ENCODE measurements around the gene HTT.

Gene HTT

GRCh38 chr4:3226944-3227343 is 152.5 kb downstream of the HTT start:
- H3K36me3 Mint-ChIP-seq = peaks cover 84% of the 10 kb centered on the region
- DNase-seq (ENCODE audit: low spot score in 2 of 2) (no peak), ATAC-seq (no peak)
- peaks cover 11% of the 10 kb centered on the region for H3K4me1 Mint-ChIP-seq
- H3K4me3 Mint-ChIP-seq = no peak overlapping the region
- H3K9me3 Mint-ChIP-seq = no peaks in the 10 kb centered on the region
- peak overlapping the region; percentile 67 for H3K27ac Mint-ChIP-seq

DNA sequence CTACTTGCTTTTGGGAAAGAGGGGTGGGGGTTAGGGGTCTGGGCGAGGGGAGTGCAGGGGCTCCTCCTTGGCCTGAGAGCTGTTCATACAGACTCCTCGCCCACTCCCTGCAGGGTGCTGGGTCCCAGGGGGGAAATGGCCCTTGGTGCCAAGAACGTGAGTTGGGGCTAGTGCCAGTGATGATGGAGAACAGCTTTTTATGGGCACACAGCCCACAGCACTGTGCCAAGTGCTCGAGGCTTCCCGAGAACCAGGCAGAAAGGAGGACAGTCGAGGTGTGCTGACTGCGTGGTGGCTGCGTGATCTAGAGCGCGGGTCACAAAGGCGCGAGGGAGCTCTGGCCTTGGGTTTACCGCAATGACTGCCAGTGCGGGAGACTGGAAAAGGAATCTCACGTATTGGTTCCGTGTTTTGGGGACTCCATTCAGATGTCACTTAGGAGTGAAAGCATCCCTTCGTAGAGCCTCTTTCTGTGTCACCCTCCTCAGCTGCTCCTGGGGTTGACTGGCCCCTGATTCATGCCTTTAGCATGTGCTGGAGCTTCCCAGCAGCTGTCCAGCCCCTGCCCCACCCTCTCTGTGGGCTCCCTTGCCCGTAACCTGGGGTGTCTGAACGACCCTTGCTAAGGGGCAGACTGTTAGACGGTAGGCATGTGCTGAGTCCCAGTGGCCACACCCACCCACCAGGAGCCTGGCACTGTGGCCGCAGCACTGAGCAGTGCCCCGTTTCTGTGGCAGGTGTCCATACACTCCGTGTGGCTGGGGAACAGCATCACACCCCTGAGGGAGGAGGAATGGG is 153.6 kb downstream of the HTT start:
- Mint-ChIP-seq H3K27ac (no peak overlapping the region), H3K9me3 (no peaks in the 10 kb centered on the region), H3K36me3 (peaks cover 85% of the 10 kb centered on the region), H3K4me1 (peaks cover 11% of the 10 kb centered on the region), H3K4me3 (no peak overlapping the region)
- no peak for DNase-seq (ENCODE audit: low spot score in 2 of 2)
- no peak for ATAC-seq

DNA sequence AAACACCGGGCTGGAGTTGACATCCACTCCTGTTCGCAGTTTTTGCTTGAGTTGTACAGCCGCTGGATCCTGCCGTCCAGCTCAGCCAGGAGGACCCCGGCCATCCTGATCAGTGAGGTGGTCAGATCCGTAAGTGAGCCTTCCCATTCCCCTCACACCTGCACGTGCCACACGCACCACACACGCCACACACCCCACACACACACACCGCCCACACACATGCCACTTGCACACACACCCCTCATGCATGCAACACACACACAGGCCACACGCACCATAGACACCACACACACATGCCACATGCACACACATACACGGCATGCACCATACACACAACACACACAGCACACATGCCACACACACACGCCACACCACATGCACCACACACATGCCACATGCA is 154.4 kb downstream of the HTT start:
- H3K36me3 Mint-ChIP-seq = peaks cover 83% of the 10 kb centered on the region
- H3K4me1 Mint-ChIP-seq = peaks cover 11% of the 10 kb centered on the region
- no peak overlapping the region for H3K4me3 Mint-ChIP-seq
- no peak for DNase-seq (ENCODE audit: low spot score in 2 of 2)
- no peak for ATAC-seq
- H3K27ac Mint-ChIP-seq = no peak overlapping the region
- no peaks in the 10 kb centered on the region for H3K9me3 Mint-ChIP-seq

GRCh38 chr4:3229328-3229727 is 154.8 kb downstream of the HTT start:
- no peak for ATAC-seq
- peaks cover 12% of the 10 kb centered on the region for H3K4me1 Mint-ChIP-seq
- no peak overlapping the region for H3K27ac Mint-ChIP-seq
- no peak for DNase-seq (ENCODE audit: low spot score in 2 of 2)
- H3K9me3 Mint-ChIP-seq = no peaks in the 10 kb centered on the region
- H3K4me3 Mint-ChIP-seq = no peak overlapping the region
- H3K36me3 Mint-ChIP-seq = peaks cover 83% of the 10 kb centered on the region

GRCh38 chr4:3229964-3230363 is 155.5 kb downstream of the HTT start:
- DNase-seq (ENCODE audit: low spot score in 2 of 2) (no peak), ATAC-seq (no peak)
- Mint-ChIP-seq H3K27ac (no peak overlapping the region), H3K36me3 (peaks cover 82% of the 10 kb centered on the region), H3K4me3 (no peak overlapping the region), H3K4me1 (peaks cover 17% of the 10 kb centered on the region), H3K9me3 (no peaks in the 10 kb centered on the region)

DNA sequence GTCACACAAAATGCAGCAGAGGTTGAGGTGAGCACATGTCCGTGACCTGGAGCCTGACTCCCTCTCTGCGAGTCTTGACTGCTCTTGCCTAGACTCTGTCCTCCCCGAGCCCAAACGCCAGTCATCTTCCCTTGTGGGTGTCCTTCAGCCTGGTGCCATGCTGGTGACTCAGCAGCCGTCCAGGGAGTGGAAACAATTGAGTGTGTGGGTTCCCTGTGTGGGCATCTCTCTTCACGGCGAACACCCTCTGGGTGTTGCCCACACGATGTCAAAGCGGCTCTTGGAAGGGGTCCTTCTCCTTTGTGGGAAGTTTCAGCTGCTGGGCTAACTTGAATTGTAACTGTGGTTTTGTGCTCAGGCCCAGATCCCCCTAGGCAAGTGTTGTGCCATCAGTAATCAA is 157.0 kb downstream of the HTT start:
- ATAC-seq (peak; percentile 22), DNase-seq (ENCODE audit: low spot score in 2 of 2) (no peak)
- H3K4me1 Mint-ChIP-seq = peaks cover 17% of the 10 kb centered on the region
- no peak overlapping the region for H3K4me3 Mint-ChIP-seq
- no peaks in the 10 kb centered on the region for H3K9me3 Mint-ChIP-seq
- H3K36me3 Mint-ChIP-seq = peaks cover 74% of the 10 kb centered on the region
- H3K27ac Mint-ChIP-seq = peak overlapping the region; percentile 29

DNA sequence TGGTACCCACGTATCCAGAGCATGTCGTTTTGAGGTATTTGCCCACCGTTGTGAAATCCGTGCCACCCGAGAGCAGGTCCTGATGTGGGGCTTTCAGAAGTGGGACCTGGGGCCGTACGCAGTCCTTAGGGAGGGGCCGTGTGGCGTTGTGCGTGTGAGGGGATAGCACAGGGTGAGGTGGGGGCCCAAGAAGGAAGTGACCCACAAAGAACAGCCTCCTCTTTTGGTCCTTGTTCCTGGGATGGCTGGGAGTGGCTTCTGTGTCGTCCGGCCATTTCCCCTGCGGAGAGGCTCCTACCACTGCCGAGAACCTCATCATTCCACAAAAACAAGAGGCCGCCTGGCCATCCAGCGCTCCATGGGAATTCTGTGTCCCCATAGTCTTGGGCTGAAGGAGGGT is 157.5 kb downstream of the HTT start:
- H3K4me3 Mint-ChIP-seq = no peak overlapping the region
- DNase-seq (ENCODE audit: low spot score in 2 of 2) (no peak), ATAC-seq (no peak)
- H3K4me1 Mint-ChIP-seq = peaks cover 17% of the 10 kb centered on the region
- H3K36me3 Mint-ChIP-seq = peaks cover 74% of the 10 kb centered on the region
- H3K27ac Mint-ChIP-seq = peak overlapping the region; percentile 29
- H3K9me3 Mint-ChIP-seq = no peaks in the 10 kb centered on the region

DNA sequence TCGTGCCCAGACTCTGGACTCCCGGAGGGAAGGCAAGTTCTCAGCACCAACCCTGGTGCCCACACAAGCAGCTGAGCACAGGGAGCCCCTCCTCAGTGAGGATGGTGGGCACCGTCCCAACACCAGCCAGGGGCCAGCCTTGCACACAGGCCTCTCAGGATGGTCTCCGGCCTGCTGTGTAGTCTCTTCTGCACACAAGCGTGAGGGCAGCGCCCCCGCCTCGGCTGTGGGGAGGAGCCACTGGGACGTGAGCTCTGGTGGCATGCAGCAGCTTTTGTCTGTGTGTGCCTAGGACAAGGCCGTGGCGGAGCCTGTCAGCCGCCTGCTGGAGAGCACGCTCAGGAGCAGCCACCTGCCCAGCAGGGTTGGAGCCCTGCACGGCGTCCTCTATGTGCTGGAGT is 158.4 kb downstream of the HTT start:
- no peak overlapping the region for H3K4me3 Mint-ChIP-seq

GRCh38 chr4:3233391-3234071 is 159.1 kb downstream of the HTT start:
- Mint-ChIP-seq H3K4me3 (no peak overlapping the region), H3K27ac (peak overlapping the region; percentile 68), H3K36me3 (peaks cover 74% of the 10 kb centered on the region), H3K4me1 (peaks cover 17% of the 10 kb centered on the region), H3K9me3 (no peaks in the 10 kb centered on the region)
- ATAC-seq (no peak), DNase-seq (ENCODE audit: low spot score in 2 of 2) (no peak)

More for the DNA sequence above, 158.4 kb downstream of the HTT start:
- H3K36me3 Mint-ChIP-seq = peaks cover 76% of the 10 kb centered on the region
- H3K27ac Mint-ChIP-seq = no peak overlapping the region
- DNase-seq (ENCODE audit: low spot score in 2 of 2) = no peak
- H3K9me3 Mint-ChIP-seq = no peaks in the 10 kb centered on the region
- peaks cover 17% of the 10 kb centered on the region for H3K4me1 Mint-ChIP-seq
- no peak for ATAC-seq

GRCh38 chr4:3234171-3235029 is 159.9 kb downstream of the HTT start:
- Mint-ChIP-seq H3K36me3 (peaks cover 65% of the 10 kb centered on the region), H3K9me3 (no peaks in the 10 kb centered on the region), H3K27ac (peak overlapping the region; percentile 68), H3K4me1 (peaks cover 11% of the 10 kb centered on the region), H3K4me3 (no peak overlapping the region)
- DNase-seq (ENCODE audit: low spot score in 2 of 2) (no peak), ATAC-seq (no peak)

DNA sequence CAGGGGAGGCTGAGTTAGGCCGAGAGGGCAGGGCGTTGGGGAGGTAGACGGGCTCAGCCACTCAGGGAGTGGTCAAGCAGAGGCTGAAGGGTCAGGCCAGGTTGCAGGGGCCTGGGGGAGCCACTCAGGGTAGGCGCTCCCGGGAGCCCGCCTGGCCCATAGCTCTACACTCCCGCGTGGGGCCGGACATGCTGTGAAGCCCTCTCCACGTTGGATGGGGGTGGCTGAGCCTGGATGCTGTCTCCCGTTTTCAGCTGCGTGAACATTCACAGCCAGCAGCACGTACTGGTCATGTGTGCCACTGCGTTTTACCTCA is 160.5 kb downstream of the HTT start:
- Mint-ChIP-seq H3K4me1 (peaks cover 10% of the 10 kb centered on the region), H3K4me3 (no peak overlapping the region), H3K36me3 (peaks cover 59% of the 10 kb centered on the region), H3K9me3 (no peaks in the 10 kb centered on the region), H3K27ac (no peak overlapping the region)
- ATAC-seq = no peak
- DNase-seq (ENCODE audit: low spot score in 2 of 2) = no peak

- Mint-ChIP-seq H3K36me3 (peaks cover 56% of the 10 kb centered on the region), H3K4me1 (peaks cover 10% of the 10 kb centered on the region)
These were observed 161.1 kb downstream of the HTT start for GRCh38 chr4:3235581-3235980.

DNA sequence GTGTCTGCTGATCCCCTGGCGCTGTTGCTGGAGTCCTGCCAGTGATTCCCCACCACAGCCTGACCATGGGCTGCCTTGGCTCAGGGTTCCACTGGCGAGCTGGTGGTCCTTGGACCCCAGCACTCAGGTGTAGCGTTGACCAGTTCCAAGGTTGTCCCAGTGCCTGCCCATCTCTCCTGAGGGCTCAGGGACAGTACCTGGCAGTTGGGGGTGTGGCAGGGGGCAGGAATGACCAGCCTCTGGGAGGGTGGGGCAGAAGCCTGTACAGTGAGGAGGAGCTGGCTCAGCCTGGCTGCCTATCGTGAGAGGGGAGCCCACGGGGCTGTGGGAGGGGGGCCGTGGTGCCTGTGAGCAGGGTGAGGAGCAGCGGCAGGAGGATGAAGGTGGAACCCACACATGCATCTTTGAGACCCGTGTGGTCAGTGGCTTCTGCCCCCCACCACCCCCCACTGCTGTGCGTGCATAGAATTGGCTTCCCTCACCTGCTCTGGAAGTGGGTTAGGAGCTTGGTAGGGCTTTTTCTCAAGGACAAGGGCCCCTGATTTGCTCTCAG is 161.9 kb downstream of the HTT start:
- ATAC-seq (no peak), DNase-seq (ENCODE audit: low spot score in 2 of 2) (no peak)
- H3K4me3 Mint-ChIP-seq = no peak overlapping the region
- H3K4me1 Mint-ChIP-seq = peaks cover 9% of the 10 kb centered on the region
- H3K27ac Mint-ChIP-seq = no peak overlapping the region
- no peaks in the 10 kb centered on the region for H3K9me3 Mint-ChIP-seq
- H3K36me3 Mint-ChIP-seq = peaks cover 54% of the 10 kb centered on the region

More at GRCh38 chr4:3235581-3235980, 161.1 kb downstream of the HTT start:
- H3K27ac Mint-ChIP-seq = no peak overlapping the region
- DNase-seq (ENCODE audit: low spot score in 2 of 2) (no peak), ATAC-seq (no peak)
- H3K9me3 Mint-ChIP-seq = no peaks in the 10 kb centered on the region
- H3K4me3 Mint-ChIP-seq = no peak overlapping the region

DNA sequence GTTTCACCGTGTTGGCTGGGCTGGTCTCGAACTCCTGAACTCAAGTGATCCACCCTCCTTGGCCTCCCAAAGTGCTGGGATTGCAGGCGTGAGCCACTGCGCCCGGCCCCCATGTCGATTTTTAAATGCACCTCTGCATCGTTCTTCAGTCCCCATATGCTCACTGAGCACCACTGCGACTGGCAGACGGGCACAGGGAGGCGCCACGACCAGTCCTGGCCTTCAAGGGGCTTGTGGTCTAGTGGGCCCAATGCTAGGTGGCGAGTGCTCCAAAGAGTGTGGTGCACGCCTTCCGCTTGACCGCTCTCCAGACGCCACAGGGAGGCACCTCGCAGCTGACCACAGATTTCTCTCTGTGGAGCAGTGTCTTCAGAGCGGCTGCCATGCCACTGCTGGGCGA is 162.8 kb downstream of the HTT start:
- peaks cover 45% of the 10 kb centered on the region for H3K36me3 Mint-ChIP-seq
- no peak overlapping the region for H3K4me3 Mint-ChIP-seq
- no peaks in the 10 kb centered on the region for H3K9me3 Mint-ChIP-seq
- H3K27ac Mint-ChIP-seq = no peak overlapping the region
- ATAC-seq (no peak), DNase-seq (ENCODE audit: low spot score in 2 of 2) (no peak)
- peaks cover 8% of the 10 kb centered on the region for H3K4me1 Mint-ChIP-seq
